ENCODE measurements around the gene PANK4. TPM values are rescaled to one million over a fixed set of nuclear protein-coding genes. Genes with fewer than 3 reads are reported as not detected.

PANK4 gene
- total and polyA plus RNA-seq, 10 of the 15 experiments (the other 5 are each of a cell fraction or from before 2014, with no cell fraction given), result 0.35 to 38.0 (median 18.6) TPM

DNA sequence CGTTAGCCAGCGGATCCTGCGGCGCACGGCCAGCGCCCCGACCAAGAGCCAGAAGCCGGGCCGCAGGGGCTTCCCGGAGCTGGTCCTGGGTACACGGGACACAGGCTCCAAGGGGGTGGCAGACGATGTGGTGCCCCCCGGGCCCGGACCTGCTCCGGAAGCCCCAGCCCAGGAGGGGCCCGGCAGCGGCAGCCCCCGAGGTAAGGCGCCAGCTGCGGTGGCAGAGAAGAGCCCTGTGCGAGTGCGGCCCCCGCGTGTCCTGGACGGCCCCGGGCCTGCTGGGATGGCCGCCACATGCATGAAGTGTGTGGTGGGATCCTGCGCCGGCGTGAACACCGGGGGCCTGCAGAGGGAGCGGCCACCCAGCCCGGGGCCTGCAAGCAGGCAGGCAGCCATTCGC, 24.2 kb downstream of the PANK4 start:
- no peak for FAIRE-seq
- 64% methylated on average over 28 of the region's 34 CpGs for WGBS (ENCODE audit: insufficient coverage, insufficient replicate concordance, low lambda C conversion rate, missing lambda C conversion rate)
- TF ChIP-seq BACH1 (IDR thresholded peaks at IDR 0.05; ENCODE audit: borderline replicate concordance) (no peak), IKZF1 (conservative IDR thresholded peaks at IDR 0.05) (no peak), YBX1 (IDR thresholded peaks at IDR 0.05) (no peak), EZH2 (IDR thresholded peaks at IDR 0.05; ENCODE audit: borderline replicate concordance, control insufficient read depth, low read depth, low read length) (no peak), SMAD5 (IDR thresholded peaks at IDR 0.05; ENCODE audit: low read depth) (no peak), SP1 (IDR thresholded peaks at IDR 0.05; ENCODE audit: low read depth, low read length) (no peak), RUNX3 (IDR thresholded peaks at IDR 0.05; ENCODE audit: low read length) (no peak), DPF2 (IDR thresholded peaks at IDR 0.05) (no peak), NR2F1 (conservative IDR thresholded peaks at IDR 0.05) (no peak), TCF3 (IDR thresholded peaks at IDR 0.05; ENCODE audit: borderline replicate concordance, insufficient read depth, low read depth, low read length) (no peak), ZNF622 (IDR thresholded peaks at IDR 0.05) (no peak), TBL1XR1 (IDR thresholded peaks at IDR 0.05; ENCODE audit: low read depth, low read length) (no peak), TAF1 (IDR thresholded peaks at IDR 0.05; ENCODE audit: borderline replicate concordance, low read depth, low read length) (no peak), EP300 (IDR thresholded peaks at IDR 0.05; ENCODE audit: borderline replicate concordance in 1 of 2, control insufficient read depth in 1 of 2, low read depth in 2 of 2, low read length in 2 of 2) (no peak), NFXL1 (IDR thresholded peaks at IDR 0.05; ENCODE audit: borderline replicate concordance) (no peak), RBBP5 (conservative IDR thresholded peaks at IDR 0.05) (no peak), NFYB (IDR thresholded peaks at IDR 0.05; ENCODE audit: insufficient read depth, low read depth, low read length) (no peak)

More for the DNA sequence above, 24.2 kb downstream of the PANK4 start:
- in situ Hi-C loops (cut with MboI), result no loop called here
- H4K20me1 ChIP-seq (ENCODE audit: control insufficient read depth, insufficient read depth), result no peaks in the 10 kb centered on the region; the same call in 1 of the 2 replicates
- intact Hi-C loops (cut with micrococcal nuclease; ENCODE audit: unreplicated experiment), result no loop called here
- H3K9ac ChIP-seq (ENCODE audit: control insufficient read depth, insufficient read depth, low read length), result no peak overlapping the region
- ChIA-PET CTCF (no interaction called here), POLR2A (no interaction called here), RAD21 (ENCODE audit: unreplicated experiment) (no interaction called here), SMC1A (ENCODE audit: uncharacterized antibody, unreplicated experiment) (no interaction called here)
- H3K4me1 ChIP-seq (ENCODE audit: control insufficient read depth, insufficient read depth, low read length), result no peaks in the 10 kb centered on the region
- DNase-seq (ENCODE audit: low read depth, low spot score) (no peak), ATAC-seq (no peak)
- H3K27ac ChIP-seq (ENCODE audit: control insufficient read depth, insufficient read depth), result no peak overlapping the region
- H3K27me3 ChIP-seq (replicated peaks in 1 of 2; ENCODE audit: control insufficient read depth in 2 of 2, insufficient read depth in 2 of 2, low read length in 1 of 2), result no peaks in the 10 kb centered on the region
- H3K4me3 ChIP-seq, result no peak overlapping the region
- no peak overlapping the region for H3K4me2 ChIP-seq (ENCODE audit: control insufficient read depth, insufficient read depth)
- H3K36me3 ChIP-seq (ENCODE audit: control insufficient read depth in 2 of 2, insufficient read depth in 2 of 2, low read length in 1 of 2), result peaks cover 0 to 1% of the 10 kb centered on the region in 2 experiments; a peak in 1 of 4 replicates
- BruUV-seq (replicated peaks), result no TSS peak
- H3K79me2 ChIP-seq (ENCODE audit: control insufficient read depth, insufficient read depth, low read length), result no peaks in the 10 kb centered on the region
- no peaks in the 10 kb centered on the region for H3K9me3 ChIP-seq (replicated peaks; ENCODE audit: control insufficient read depth, insufficient read depth, low read length)
- H2AFZ ChIP-seq (ENCODE audit: control insufficient read depth, low read depth, low read length), result no peak overlapping the region

All from GM12878 (cell line).